CD4-positive, alpha-beta T cell treated with Interleukin-21 for 1 hour (primary cell): ENCODE data around the gene ITGA3.
A peak's percentile ranks its signal among the peaks of the same experiment; 100 is the strongest.

Experiments used
- DNase-seq: peaks from one replicate; pipeline ENCODE4 v3.0.0-alpha.2; 2020

The ITGA3 gene

DNA sequence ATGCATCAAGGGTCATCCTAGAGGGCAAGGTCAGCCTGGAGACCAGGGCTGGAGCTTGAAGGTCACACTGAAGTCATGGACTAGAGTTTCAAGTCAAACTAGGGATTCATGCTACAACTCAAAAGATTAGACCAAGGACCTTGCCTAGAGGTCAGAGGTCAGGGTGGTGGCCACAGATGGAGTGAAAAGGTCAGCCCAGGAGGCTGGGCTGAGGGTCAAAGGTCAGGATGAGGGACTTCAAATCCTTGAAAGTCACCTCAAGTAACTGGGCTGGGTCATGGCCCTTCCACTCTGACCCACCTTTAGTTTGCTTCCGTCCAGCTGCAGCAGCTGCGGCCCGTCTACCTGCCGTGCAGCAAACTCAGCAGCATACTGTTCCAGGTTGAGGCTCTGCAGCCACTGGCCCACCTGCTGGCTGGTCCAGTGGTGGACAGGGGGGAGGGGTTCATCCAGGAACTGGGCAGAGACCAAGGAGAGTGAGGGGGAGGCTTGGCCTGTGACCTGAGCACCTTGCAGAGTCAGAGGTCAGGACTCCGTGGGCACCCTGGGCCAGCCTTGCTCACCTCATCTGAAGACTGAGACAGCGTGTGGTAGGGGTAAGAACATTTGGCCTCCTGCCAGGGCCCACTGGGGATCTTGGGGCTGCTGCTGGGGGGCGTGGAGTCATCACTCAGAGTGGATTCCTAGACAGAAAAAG lies 57.9 kb downstream of the ITGA3 start:
- no peak for DNase-seq

DNA sequence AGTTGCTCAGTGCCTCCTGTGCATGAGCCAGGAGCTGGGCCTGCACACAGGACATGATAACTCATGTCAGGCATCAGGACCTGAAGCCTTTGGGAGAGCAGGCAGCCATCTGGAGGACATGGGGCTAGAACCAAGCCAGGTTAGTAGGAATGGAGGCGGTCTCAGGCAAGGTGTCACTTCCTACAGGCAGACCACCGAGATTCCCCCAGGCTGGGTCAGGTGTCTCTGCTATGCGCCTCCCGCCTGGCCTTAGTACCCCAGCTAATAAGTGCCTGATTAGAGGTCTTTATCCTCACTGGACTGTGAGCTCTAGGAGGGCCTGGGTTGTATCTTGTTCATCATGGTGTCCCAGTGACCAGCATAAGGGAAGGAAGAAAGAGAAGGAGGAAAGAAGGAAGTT lies 58.5 kb downstream of the ITGA3 start:
- no peak for DNase-seq

DNA sequence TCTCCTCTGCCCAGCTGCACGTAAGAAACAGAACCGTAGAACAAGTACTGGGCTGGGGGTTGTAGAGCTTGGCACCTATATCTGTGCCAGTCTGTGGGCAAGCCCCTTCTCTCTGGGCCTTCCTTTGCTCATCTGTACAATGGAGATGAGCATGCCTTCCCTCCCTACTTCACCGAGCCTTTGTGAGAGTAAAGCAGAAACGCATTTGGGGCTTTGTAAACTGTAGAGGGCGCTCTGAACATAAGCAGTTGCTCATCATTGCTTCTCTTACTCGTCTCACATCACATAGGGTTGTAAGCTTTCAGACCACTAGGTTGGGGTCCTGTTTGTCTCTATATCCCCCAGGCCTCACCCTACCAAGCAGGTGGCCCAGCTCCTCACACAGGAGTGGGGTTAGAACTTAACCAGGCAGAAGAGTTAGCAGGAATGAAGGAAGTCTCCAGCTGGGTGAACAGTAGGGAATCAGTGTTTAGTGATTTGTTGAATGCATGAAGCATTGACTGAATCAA lies 59.0 kb downstream of the ITGA3 start:
- DNase-seq: peak; percentile 66

DNA sequence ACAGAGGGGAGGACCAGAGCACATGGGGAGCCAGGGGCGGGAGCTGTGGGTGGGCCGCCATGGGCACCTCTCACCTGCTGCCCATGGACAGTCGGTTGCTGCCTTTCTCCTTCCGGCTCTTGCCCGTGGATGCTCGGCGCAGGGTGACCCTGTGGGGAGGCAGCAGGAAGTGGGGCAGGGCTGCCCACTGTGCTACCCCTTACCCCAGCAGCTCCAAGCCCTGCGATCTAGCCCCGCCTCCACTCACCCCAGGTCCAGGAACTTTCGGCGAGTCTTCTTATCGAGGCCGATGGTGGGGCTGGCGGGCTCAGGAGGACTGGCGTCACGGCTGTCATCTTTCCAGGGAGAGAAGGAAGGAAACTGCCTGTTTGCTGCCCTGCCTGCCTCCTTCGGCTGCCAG lies 59.8 kb downstream of the ITGA3 start:
- DNase-seq: no peak

DNA sequence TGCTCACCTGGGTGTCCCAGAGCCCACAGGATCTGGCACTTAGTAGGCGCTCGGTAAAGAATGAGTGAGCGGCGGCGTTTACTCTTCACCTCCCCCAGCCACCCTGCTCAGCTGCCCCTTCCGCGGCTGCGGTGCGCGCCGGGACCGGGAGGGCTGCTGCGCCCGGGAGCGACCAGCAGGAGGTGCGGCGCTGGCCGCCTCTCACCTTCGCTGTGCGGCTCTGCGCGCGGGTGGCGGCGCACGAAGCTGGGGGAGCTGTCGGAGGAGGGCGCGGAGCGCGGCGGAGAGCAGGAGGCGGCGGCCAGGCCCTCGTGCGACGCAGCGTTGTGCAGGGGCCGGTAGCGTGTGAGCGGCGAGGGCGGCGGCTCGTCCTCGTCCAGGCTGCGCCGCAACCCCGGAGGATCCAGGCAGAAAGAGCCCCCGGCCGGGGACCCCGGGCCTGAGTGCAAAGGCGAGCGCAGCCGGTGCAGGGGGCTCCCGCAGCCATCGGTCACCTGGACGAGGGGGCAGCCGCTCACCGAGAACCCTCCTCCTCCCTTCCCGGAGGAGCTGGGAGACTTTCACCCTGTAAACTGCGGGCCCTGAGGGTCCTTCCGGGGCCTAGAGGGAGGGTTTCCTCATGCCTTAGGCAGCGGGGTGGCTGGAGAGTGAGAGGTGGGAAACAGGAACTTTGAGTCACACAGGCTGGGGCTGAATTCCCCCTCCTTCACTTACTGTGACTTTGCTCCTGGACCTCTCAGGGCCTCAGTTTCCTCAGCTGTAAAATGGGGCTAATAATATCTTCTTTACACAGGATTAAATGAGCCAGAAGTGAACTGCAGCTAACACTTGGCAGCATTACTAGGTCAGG lies 61.5 kb downstream of the ITGA3 start:
- DNase-seq: peak; percentile 66

DNA sequence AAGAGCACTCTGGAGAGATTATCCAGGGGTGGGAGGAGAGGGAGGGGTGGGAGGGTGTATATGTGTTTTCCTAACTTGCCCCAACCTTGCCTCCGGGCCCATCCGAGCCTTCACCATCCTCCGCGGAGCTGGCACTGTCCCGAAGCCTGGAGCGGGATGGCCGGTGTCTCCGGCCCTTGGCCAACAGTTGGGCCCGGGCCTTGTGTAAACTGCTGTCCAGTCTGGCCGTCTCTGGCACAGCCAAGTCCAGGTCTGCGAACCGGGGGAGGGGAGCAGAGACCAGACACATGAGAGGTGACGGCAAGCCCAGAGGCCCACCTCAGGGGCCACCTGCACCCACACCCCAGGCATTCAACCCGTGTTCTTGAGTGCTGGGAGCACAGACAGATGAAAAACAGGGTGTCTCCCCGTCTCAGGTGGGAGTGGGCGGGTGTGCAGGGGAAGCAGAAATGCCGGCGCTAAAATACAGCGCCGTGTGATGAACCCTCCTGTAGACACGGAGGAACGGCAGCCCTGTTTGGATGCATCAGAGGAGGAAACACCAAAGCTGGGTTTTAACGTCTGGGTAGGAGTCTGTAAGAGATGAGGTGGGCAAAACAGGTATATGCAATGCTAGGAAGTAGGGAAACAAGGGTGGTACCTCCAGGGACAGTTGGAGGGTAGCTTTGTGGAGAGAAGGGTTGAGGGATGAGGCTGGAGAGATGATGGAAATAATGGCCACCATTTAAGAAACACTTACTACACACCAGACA lies 62.3 kb downstream of the ITGA3 start:
- no peak for DNase-seq

DNA sequence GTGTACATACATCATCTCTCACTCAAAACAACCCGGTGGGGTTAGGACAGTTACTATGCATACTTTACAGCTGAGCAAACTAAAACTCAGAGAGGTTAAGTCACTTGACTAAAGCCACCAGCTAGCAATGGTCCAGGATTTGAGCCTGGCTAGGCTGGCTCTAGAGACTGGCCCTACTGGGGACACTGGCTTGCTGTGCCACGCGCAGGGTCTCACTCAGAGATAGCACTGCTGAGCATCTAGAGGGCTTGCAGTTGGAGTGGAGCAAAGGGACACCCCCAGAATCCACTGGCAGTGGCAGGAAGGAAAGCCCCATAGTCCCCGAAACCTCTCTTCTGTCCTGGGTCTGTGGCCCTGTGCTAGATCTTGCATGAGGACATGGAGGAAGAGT lies 62.9 kb downstream of the ITGA3 start:
- DNase-seq: no peak

DNA sequence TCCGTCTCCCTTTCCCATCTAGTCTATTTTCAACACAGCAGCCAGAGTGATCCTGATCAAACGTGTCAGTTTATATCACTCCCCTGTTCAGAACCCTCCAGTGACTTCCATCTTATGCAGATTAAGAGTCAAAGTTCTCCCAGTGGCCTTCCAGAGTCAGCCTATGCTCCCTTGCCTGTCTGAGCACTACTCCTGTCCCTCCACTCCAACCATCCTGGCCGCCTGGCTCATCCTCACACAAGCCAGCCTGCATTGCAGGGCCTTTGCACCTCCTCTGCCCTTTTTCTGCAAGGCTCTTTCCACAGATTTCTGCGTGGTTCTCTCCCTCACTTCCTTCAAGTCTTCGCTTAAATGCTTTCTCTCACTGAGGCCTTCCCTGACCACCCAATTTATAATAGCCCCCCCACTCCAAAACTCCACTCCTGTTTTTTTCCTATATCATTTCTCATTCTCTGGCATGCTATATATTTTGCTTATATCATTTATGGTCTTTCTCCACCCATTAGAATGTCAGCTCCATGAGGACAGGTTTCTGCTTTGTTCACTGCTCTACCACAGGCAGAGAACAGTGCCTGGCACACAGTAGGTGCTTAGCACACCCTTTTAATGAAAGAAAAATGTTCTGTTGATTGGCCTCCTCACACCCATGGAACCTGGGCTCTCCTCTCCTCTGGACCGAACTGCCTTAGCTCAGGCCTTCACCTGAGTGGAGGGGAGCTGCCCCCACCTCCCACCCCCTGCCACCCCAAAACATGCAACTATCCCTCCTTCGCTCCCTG lies 64.8 kb downstream of the ITGA3 start:
- no peak for DNase-seq

DNA sequence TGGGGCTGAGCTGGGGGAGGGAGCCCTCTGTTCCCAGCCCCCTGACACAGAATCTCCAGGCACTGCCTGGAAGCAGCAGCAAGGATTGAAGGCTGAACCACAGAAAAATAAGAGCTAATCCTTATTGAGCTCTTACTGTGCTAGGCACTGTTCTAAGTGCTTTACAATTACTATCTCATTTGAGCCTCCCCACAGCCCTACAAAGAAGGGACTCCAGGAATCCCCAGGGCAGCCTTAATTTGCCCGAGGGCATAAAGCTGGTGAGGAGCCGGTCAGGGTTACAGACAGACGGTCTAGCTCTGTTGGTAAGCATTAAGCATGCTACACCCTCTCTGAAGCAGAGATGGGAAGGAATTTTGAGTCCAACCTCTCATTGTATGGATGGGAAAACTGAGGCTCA lies 67.0 kb downstream of the ITGA3 start:
- DNase-seq: no peak

DNA sequence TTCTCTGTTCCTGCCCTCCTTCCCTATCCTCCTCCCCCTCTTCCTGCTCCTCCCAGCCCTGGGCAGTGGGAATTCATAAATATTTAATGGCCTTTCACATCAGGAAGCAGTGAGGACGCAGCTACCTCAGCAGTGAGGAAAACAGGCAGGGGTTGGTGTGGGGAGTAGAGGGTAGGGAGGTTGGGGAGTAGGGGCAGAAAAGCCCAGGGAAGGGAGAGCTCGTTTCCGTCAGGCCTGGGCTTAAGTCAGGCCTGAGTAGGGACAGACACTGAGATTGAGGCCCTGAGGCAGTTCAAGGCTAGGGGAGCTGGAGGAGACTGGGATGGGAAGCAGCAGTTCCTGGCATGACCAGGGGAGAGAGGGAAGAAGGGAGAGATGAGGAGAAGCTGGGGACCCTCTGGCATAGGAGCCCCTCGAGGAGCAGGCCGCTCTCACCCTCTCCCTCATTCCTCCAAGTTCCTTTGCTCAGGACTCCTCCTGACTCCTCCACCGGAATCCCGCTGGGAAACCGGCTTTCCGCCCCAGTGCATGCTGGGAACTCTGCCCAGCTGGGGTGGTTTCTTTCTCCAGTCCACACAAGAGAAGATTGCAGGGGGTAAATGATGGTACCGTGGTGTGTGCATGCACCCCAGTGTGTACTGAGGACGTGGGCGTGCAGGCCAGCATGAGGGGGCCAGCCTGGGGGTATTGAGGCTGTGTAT lies 67.9 kb downstream of the ITGA3 start:
- no peak for DNase-seq

DNA sequence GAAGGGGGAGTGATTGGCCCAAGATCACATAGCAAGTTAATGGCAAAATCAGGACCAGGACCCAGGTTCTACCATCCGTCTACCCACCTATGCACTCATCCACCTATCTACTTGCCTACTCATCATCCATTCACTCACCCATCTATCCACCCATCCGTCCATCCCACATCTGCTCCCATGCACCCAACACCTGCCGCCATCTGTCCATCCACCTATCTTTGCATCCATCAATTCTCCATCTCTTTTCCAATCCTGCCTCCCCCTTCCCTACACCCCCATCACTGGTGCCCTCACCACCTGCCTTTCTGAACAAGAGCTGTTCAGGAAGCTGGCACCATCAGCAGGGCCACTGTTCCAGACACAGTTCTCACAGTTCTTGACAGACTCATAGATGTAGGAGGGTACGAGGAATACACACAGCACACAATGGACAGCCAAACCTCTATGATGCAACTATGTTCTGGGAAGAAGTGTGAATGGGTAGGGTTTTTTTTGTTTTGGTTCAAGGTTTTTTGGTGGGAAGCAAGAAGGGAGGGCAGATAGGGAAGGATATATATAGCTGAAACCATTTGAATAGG lies 69.6 kb downstream of the ITGA3 start:
- DNase-seq: no peak

DNA sequence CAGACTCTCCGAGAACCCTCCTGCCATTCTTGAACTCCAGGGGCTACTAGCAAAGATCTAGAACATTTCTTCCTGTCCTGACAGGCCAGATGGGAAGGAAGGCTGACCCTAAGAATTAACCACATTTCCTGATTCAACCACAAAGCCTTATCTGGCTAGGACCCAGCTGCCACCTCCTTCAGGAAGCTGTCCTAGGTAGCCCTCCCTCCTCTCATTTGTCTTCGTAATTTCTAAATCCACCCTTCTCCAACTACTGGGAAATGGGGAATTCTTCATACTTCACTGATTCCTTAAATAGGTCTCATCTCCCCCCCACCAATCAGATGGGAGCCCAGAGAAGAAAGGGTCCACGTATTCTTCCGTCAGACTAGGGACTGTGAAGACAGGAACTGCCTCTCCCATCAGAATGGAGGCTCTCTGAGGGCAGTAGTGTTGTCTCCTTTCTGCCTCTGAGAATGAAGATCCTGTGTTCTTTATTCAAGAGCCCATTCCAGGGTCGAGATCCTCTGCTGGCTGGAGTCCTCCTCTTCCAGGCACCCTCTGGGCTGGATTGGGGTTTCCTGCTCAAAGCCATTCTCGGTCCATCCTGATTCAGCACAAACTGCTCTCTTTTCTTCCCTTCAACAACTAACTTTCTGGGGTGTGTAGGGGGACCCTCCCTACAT lies 71.9 kb downstream of the ITGA3 start:
- no peak for DNase-seq

DNA sequence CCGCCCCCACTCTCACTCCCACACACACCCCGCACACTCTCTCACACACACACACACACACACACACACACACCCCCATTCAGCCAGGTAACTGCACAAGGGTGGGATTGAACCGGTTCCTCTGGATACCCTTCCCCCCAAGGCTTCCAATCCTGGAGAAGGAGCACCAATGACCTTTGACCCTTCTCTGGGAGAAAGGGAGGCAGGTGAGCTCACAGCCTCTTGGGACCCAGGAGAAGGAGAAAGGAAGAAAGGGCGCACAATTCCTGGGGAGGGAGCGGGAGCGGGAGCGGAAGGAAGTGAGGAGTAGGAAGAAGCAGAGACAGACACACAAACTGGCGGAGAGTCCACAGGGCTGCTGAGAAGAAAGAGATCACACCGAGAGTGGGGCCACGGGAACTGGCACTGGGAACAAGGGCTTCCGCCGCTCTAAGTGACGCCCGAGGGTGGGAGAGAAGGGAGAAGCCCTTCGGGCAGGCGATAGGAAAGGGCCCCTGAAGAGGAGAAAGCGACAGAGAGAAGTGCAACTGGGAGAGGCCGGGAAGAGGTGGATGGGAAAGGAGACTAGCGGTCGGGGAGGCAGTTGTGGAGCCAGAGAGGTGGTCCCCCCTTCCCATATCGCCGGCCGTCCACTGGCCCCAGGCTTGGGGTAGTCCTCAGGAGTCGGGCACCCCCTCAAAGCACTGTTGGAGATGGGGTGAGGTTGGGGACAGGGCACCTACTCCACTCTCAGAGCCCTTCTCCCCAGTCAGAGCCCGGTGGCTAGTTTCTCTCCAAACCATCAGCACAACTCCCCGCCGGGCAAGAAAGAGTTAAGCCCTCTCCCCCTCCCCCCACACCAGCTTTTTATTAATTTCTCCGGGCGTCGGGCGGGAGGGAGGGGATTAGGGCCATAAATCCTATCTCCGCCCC lies 72.8 kb downstream of the ITGA3 start:
- DNase-seq: no peak

DNA sequence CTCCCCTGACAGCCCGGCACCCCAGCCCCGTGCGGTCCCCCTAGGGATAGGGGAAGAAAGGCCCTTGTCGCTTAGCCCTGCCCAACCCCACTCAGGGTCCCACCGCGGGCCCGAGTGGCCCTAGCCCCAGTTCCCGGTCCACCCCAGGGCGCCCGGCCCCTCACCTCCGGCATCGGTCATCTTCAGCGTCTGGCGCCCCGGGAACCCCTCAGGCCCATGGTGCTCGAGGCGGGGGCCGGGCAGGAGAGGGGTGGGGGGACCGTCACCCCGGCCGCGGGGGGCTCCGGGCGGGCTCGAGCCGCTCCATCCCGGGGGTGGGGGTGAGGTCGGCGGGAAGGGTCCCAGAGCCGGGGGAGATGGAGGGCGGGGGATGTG lies 73.4 kb downstream of the ITGA3 start:
- no peak for DNase-seq

DNA sequence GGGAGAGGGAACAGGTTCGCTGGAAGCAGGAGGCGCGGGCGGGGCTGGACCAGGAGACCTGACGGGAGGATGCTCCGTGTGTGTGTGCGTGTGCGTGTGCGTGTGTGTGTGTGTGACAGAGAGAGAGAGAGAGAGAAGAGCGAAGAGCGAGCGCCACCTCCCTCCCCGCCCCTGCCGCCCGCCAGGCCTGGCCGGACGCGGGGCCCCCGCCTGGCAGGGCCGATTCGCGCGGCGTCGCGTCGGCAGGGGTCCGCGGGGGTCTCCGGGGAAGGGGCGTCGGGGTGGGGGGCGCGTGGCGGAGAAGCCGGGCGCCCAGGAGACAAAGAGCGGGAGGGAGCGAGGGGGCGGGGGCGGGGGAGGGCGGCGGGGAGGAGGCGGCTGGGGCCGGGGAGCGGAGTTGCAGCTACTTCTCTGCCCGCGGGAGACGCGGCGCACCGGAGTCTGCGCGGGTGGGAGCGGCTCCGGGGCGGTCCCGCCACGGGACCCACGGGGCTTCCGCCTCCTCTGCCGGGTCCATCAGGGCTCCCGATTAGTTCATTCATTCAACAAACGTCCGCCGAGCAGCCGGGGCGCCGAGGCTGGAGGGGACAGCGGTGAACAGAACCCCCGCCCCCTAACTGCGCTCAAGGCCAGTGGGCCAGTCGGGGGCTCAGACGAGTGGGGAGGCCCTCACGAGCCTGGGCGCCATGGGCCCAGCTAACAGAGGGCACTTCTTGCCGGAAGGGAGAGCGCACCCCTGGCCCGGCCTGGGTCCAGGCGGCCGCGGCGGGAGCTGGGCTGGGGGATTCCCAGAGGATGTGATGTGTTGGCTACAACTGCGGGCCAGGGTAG lies 74.0 kb downstream of the ITGA3 start, which contains the start of gene SAMD14:
Gene SAMD14 (minus strand): TSS at position 433 of the 831 bp plus-strand sequence. CDS start 5,201 bp downstream, outside the sequence.
- DNase-seq: peak; percentile 65

DNA sequence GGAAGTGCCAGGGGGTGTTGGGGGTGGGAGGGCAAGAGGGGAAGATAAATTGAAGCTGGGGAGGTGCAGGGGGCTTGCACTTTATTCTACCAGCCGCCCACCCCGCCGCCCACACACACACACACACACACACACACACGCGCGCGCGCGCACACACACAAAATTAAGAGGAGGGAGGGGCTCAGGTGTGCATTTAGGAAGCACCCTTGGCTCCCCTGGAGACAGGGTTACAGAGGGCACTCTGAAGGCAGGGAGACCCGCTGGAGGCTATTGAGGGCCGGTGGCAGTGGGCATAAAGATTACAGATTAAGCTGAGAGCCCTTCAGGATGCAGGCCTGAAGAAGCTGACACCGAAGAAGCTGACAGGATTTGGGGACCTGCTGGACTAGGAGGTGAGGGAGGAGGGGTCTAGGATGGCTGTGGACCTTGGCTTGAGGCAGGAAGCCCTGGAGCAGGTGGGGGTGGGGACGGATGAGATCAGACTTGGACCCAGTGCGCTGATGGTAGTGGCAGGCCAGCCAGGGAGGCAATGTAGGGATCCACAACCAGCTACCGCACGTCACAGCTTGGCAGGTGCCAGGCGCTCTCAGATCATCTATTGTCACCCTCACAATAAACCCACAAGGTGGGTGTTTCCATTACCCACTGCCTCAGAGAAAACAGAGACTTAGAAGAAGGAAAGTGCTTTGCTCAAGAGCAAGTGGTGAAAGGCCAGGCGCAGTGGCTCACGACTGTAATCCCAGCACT lies 74.8 kb downstream of the ITGA3 start:
- peak; percentile 18 for DNase-seq

DNA sequence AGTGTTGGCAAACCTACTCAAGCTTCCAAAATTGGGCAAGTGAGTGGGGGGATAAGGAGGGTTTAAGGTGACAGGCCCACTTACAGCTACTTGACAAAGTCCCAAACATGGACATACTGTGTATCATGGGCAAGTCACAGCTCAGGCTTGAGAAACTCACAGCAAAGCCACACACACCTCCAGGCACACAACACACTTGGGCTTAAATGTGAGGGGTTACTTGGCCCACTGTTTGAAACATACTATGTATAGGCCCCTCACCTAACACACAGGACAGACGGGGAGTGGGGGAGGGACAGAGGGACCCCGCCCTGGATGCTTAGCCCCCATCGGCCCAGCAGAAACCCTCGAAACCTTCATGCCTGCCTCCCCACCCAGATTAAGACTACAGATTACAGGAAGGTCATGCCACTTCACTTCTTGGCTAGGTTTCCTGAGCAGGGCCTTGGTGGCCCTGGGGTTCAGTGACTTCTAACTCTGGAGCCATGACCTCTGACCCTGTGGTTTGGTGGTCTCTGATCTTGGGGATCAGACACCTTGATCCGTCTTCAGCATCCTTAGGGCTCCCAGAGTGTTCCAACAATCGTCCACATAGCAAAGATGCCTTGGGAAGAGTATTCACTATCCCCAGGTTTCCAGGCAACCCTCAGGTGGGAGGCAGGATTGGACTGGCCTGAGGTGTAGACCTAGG lies 76.3 kb downstream of the ITGA3 start:
- no peak for DNase-seq
